PC-3 (cell line): Measurements from ENCODE around the gene CNGA2.

Source experiments
- EZH2 ChIP-seq: fragments of 300-600 bp; sonication (generic); IDR thresholded peaks from one replicate; pipeline ENCODE4 v1.6.1; 2017; ENCODE audit warnings: antibody characterized with exemption, mild to moderate bottlenecking, low read length; ENCODE audit not compliant: unreplicated experiment
- EZH2phosphoT487 ChIP-seq: fragments of 300-600 bp; sonication (generic); IDR thresholded peaks from 2 replicates; pipeline ENCODE4 v1.6.1; 2018; ENCODE audit warnings: mild to moderate bottlenecking, antibody characterized with exemption, low read length, borderline replicate concordance
- TF ChIP-seq, protein P1 (sequence below): fragments of 300-600 bp; sonication (generic); conservative IDR thresholded peaks from 2 replicates; pipeline ENCODE4 v1.5.1; 2017; ENCODE audit warnings: antibody characterized with exemption, low read depth, mild to moderate bottlenecking, low read length

DNA sequence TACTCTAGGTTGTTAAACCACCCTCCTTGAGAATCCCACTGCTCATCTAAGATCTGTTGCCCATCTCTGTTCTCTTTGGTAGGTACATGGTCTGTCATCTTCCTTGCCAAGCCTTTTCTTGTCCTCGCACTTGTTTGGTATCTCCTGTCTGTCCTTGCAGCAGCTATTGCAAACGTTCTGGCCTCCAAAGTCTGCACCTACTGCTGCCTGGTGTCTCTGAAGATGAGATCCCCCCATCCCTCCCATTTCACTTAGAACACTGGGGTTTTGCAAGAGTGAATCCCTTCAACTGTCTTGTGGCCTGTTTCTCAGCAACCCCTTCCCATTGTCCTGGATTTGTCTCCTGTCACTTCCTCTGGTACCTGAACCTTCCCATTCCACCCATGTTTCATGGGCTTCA, 673 bp downstream of the CNGA2 start:
- TF ChIP-seq, protein P1, sequence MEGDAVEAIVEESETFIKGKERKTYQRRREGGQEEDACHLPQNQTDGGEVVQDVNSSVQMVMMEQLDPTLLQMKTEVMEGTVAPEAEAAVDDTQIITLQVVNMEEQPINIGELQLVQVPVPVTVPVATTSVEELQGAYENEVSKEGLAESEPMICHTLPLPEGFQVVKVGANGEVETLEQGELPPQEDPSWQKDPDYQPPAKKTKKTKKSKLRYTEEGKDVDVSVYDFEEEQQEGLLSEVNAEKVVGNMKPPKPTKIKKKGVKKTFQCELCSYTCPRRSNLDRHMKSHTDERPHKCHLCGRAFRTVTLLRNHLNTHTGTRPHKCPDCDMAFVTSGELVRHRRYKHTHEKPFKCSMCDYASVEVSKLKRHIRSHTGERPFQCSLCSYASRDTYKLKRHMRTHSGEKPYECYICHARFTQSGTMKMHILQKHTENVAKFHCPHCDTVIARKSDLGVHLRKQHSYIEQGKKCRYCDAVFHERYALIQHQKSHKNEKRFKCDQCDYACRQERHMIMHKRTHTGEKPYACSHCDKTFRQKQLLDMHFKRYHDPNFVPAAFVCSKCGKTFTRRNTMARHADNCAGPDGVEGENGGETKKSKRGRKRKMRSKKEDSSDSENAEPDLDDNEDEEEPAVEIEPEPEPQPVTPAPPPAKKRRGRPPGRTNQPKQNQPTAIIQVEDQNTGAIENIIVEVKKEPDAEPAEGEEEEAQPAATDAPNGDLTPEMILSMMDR: no peak
- TF ChIP-seq EZH2phosphoT487: no peak
- no peak for TF ChIP-seq EZH2
